ENCODE data around the gene TFDP3. TPM values are rescaled to one million over a fixed set of nuclear protein-coding genes. Genes with fewer than 3 reads are reported as not detected.
A peak's percentile ranks its signal among the peaks of the same experiment; 100 is the strongest.

TFDP3 gene
- total RNA-seq, 4 donors from 2014 or later, result not detected

DNA sequence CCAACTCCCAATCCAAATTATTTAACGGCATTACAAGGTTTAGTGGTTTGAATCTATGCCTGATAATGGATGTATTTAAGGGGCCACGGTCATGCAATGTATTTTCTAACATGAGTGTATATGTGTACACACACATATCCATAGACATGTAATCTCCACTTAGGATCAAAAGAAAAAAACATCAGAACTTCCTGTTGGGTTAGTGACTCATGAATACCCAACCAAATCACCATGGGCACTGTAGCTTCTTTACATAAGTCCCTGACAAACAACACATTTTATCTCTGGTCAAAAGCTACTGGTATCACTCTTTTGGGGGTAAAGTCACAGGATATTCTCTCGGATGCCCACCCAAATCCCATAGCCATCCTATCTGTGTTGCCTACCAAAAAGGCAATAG is 36.5 kb upstream of the TFDP3 start:
- Histone ChIP-seq H3K27me3 (no peaks in the 10 kb centered on the region), H3K36me3 (no peaks in the 10 kb centered on the region), H3K4me3 (no peak overlapping the region), H3K9me3 (no peaks in the 10 kb centered on the region), H3K27ac (replicated peaks in 1 of 4) (no peak overlapping the region), H3K4me1 (peaks cover 0 to 38% (median 15%) of the 10 kb centered on the region in 4 donors)
- DNase-seq (ENCODE audit: extremely low spot score), result no peak
- 69% methylated on average over 3 of the region's 3 CpGs for WGBS
- intact Hi-C loops (cut with DNase I), result loop anchor here (10.0 kb wide), 1 partner anchor 160 kb away; the partner anchor contains the start of gene GPC4
- TF ChIP-seq POLR2A (IDR thresholded peaks at IDR 0.05; ENCODE audit: low read depth) (no peak), POLR2AphosphoS5 (IDR thresholded peaks at IDR 0.05) (no peak), EP300 (IDR thresholded peaks at IDR 0.05) (no peak)
- TF ChIP-seq, protein P1, sequence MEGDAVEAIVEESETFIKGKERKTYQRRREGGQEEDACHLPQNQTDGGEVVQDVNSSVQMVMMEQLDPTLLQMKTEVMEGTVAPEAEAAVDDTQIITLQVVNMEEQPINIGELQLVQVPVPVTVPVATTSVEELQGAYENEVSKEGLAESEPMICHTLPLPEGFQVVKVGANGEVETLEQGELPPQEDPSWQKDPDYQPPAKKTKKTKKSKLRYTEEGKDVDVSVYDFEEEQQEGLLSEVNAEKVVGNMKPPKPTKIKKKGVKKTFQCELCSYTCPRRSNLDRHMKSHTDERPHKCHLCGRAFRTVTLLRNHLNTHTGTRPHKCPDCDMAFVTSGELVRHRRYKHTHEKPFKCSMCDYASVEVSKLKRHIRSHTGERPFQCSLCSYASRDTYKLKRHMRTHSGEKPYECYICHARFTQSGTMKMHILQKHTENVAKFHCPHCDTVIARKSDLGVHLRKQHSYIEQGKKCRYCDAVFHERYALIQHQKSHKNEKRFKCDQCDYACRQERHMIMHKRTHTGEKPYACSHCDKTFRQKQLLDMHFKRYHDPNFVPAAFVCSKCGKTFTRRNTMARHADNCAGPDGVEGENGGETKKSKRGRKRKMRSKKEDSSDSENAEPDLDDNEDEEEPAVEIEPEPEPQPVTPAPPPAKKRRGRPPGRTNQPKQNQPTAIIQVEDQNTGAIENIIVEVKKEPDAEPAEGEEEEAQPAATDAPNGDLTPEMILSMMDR (IDR thresholded peaks at IDR 0.05), result no peak

- peaks cover 0 to 20% (median 0%) of the 10 kb centered on the region in 4 donors for H3K9me3 ChIP-seq
- no peaks in the 10 kb centered on the region for H3K36me3 ChIP-seq
- peaks cover 0 to 32% (median 27%) of the 10 kb centered on the region in 4 donors for H3K4me1 ChIP-seq
- TF ChIP-seq, protein P1 (IDR thresholded peaks at IDR 0.05), result no peak
- intact Hi-C loops (cut with DNase I), result loop anchor here (10.0 kb wide), 1 partner anchor 164 kb away; the partner anchor contains the start of gene GPC4
- H3K4me3 ChIP-seq, result no peak overlapping the region
- no peaks in the 10 kb centered on the region for H3K27me3 ChIP-seq
- no peak for DNase-seq (ENCODE audit: extremely low spot score)
- peak overlapping the region; percentile 57 to 75 (median 75) for H3K27ac ChIP-seq (replicated peaks in 1 of 4)
- WGBS, result 62% methylated on average over 5 of the region's 5 CpGs
Observed at GRCh38 chrX:133251204-133251603, 33.0 kb upstream of the TFDP3 start.

GRCh38 chrX:133250184-133251100 is 32.3 kb upstream of the TFDP3 start:
- WGBS, result 56% methylated on average over 5 of the region's 5 CpGs
- peaks cover 0 to 27% (median 0%) of the 10 kb centered on the region in 4 donors for H3K9me3 ChIP-seq
- peak overlapping the region; percentile 57 to 75 (median 75) for H3K27ac ChIP-seq (replicated peaks in 1 of 4)
- no peaks in the 10 kb centered on the region for H3K36me3 ChIP-seq
- peaks cover 0 to 32% (median 27%) of the 10 kb centered on the region in 4 donors for H3K4me1 ChIP-seq
- H3K4me3 ChIP-seq, result no peak overlapping the region
- no peak for DNase-seq (ENCODE audit: extremely low spot score)
- no peaks in the 10 kb centered on the region for H3K27me3 ChIP-seq
- intact Hi-C loops (cut with DNase I), result loop anchor here (10.0 kb wide), 1 partner anchor 164 kb away; the partner anchor contains the start of gene GPC4
- TF ChIP-seq POLR2A (IDR thresholded peaks at IDR 0.05; ENCODE audit: low read depth) (no peak), EP300 (IDR thresholded peaks at IDR 0.05) (no peak), POLR2AphosphoS5 (IDR thresholded peaks at IDR 0.05) (no peak)
- TF ChIP-seq, protein P1 (IDR thresholded peaks at IDR 0.05), result no peak

GRCh38 chrX:133249266-133250058 is 31.3 kb upstream of the TFDP3 start:
- peak overlapping the region; percentile 57 to 75 (median 75) for H3K27ac ChIP-seq (replicated peaks in 1 of 4)
- intact Hi-C loops (cut with DNase I), result loop anchor here (10.0 kb wide), 1 partner anchor 165 kb away; the partner anchor contains the start of gene GPC4
- WGBS, result 39% methylated on average over 4 of the region's 4 CpGs

More at GRCh38 chrX:133249266-133250058, 31.3 kb upstream of the TFDP3 start:
- no peak for DNase-seq (ENCODE audit: extremely low spot score)
- Histone ChIP-seq H3K27me3 (no peaks in the 10 kb centered on the region), H3K4me1 (peaks cover 0 to 32% (median 27%) of the 10 kb centered on the region in 4 donors), H3K9me3 (peaks cover 0 to 28% (median 0%) of the 10 kb centered on the region in 4 donors), H3K4me3 (no peak overlapping the region), H3K36me3 (no peaks in the 10 kb centered on the region)
- TF ChIP-seq, protein P1 (IDR thresholded peaks at IDR 0.05), result no peak
- TF ChIP-seq POLR2AphosphoS5 (IDR thresholded peaks at IDR 0.05), result no peak
- TF ChIP-seq POLR2A (IDR thresholded peaks at IDR 0.05; ENCODE audit: low read depth), result no peak
- no peak for TF ChIP-seq EP300 (IDR thresholded peaks at IDR 0.05)
